Measurements from ENCODE around the gene AGBL1. TPM values are rescaled to one million over a fixed set of nuclear protein-coding genes. Genes with fewer than 3 reads are reported as not detected.

Gene AGBL1
- total and polyA plus RNA-seq, 2 donors (not counting 3 experiments of a cell fraction or from before 2014, with no cell fraction given) = not detected

DNA sequence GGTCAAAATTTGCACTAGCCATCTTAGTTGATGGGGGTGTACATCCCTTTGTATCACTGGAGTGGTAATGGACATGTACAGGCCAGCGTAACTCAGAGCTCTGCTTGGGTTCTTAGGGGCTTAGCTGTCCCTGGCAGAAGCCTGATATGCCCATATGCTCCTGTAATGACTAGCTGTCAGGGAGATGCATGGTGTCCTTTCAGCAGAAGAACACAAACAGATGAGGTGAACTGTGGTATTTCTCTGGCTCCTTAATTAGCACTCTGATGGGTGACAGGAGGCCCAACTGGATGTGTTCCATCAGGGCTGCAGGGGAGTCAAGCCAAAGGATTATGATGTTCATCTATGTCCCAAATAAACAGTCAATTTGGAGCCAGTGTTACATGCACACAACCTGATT is 774.5 kb downstream of the AGBL1 start:
- no peak overlapping the region for H2AFZ ChIP-seq (ENCODE audit: low read depth, low read length)
- no peak overlapping the region for H3K9ac ChIP-seq (replicated peaks; ENCODE audit: extremely low read depth, insufficient read depth, low read length)
- H3K79me2 ChIP-seq (ENCODE audit: control insufficient read depth, insufficient read depth, low read length) = no peaks in the 10 kb centered on the region
- ChIA-PET POLR2A (no interaction called here), CTCF (no interaction called here)
- H3K27me3 ChIP-seq (ENCODE audit: control insufficient read depth in 2 of 2, insufficient read depth in 2 of 2, low read length in 2 of 2) = no peaks in the 10 kb centered on the region
- no peaks in the 10 kb centered on the region for H3K4me1 ChIP-seq (ENCODE audit: control insufficient read depth, extremely low read depth, insufficient read depth, low read length)
- dilution Hi-C loops (cut with MboI; ENCODE audit: extremely low pct_ligation_motif_present, low sequenced_read_pairs) (no loop called here), intact Hi-C loops (cut with micrococcal nuclease) (no loop called here)
- H3K4me3 ChIP-seq (replicated peaks in 1 of 3; ENCODE audit: insufficient read depth in 1 of 3, low read depth in 1 of 3, low read length in 3 of 3) = no peak overlapping the region
- H3K4me2 ChIP-seq (ENCODE audit: insufficient read depth, low read length) = no peak overlapping the region
- H4K20me1 ChIP-seq (replicated peaks; ENCODE audit: control insufficient read depth, extremely low read depth, insufficient read depth, low read length) = no peaks in the 10 kb centered on the region
- H3K27ac ChIP-seq (ENCODE audit: insufficient read depth, low read depth, low read length) = no peak overlapping the region
- no peaks in the 10 kb centered on the region for H3K9me1 ChIP-seq (replicated peaks; ENCODE audit: control insufficient read depth, extremely low read depth, insufficient read depth, low read length)
- BruUV-seq (replicated peaks) = no TSS peak
- FAIRE-seq (no peak), DNase-seq (ENCODE audit: low read depth, low spot score) (no peak)
- TF ChIP-seq FOS (IDR thresholded peaks at IDR 0.05; ENCODE audit: borderline replicate concordance, insufficient read depth, low read length) = no peak
- TF ChIP-seq GATA2 (IDR thresholded peaks at IDR 0.05; ENCODE audit: insufficient read depth, insufficient read length, low read depth, low read length) = no peak
- TF ChIP-seq MYC (IDR thresholded peaks at IDR 0.05; ENCODE audit: low read depth, low read length) = no peak
- peaks cover 13% of the 10 kb centered on the region for H3K9me3 ChIP-seq (replicated peaks; ENCODE audit: control insufficient read depth, insufficient read depth, low read length)
- no peaks in the 10 kb centered on the region for H3K36me3 ChIP-seq (ENCODE audit: control insufficient read depth in 2 of 2, extremely low read depth in 1 of 2, insufficient read depth in 2 of 2, low read length in 2 of 2)

DNA sequence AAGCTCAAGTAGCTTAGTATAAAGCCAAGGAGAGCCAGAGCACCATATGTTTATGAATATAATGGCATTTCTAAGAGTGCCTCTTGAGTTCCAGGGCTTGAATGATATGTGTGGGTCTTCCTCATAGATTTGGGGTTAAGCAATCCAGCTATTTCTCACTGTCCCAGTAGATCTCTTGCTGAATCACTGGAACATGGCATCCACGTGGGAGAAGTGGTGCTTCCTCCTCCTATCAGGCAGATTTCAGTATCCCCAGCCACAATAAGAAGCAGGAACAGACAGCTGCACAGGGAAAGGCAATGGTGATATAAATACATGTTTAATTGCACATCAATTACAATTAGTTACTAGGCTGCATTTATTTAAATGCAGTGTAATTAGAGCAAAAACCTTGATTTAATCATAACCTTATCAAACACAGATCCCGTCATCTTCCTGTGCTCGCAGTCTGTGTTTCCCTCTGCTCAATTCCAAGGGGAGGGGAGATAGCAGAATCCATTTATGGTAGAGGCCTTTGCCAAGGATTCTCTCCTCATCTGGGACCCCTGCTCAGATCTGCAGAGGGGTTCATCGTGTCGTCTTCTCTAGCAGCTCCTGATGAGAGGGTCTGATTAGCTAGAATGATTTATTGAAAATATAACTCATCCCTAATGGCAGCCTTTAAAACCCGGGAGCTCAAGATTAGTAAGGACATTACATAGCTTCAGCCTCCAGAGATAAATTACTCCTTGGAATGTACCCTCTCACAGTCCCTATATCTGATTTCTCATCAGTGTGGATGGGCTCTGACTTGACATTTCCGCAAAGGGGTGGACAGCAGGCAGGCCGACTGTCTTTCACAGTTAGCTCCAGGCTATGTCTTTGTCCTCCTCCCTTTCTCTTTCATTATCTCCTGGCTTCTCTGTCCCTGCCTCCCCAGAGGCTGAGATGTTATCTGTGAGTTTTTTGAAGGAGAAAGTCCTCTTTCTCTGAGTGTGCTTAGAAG is 775.9 kb downstream of the AGBL1 start:
- no peak for FAIRE-seq
- H3K36me3 ChIP-seq (ENCODE audit: control insufficient read depth in 2 of 2, extremely low read depth in 1 of 2, insufficient read depth in 2 of 2, low read length in 2 of 2) = no peaks in the 10 kb centered on the region
- H3K4me3 ChIP-seq (replicated peaks in 1 of 3; ENCODE audit: insufficient read depth in 1 of 3, low read depth in 1 of 3, low read length in 3 of 3) = no peak overlapping the region
- TF ChIP-seq POLR2A (IDR thresholded peaks at IDR 0.05; ENCODE audit: low read depth, low read length) (no peak), EZH2 (IDR thresholded peaks at IDR 0.05; ENCODE audit: borderline replicate concordance, low read depth, low read length, severe bottlenecking) (no peak), POLR2AphosphoS5 (IDR thresholded peaks at IDR 0.05; ENCODE audit: insufficient read depth, low read depth, low read length) (no peak), MYC (IDR thresholded peaks at IDR 0.05; ENCODE audit: low read depth, low read length) (no peak), JUN (IDR thresholded peaks at IDR 0.05; ENCODE audit: borderline replicate concordance, insufficient read depth, insufficient read length, low read depth) (no peak), GATA2 (IDR thresholded peaks at IDR 0.05; ENCODE audit: insufficient read depth, insufficient read length, low read depth, low read length) (no peak), FOS (IDR thresholded peaks at IDR 0.05; ENCODE audit: borderline replicate concordance, insufficient read depth, low read length) (no peak)
- TF ChIP-seq, protein P1, sequence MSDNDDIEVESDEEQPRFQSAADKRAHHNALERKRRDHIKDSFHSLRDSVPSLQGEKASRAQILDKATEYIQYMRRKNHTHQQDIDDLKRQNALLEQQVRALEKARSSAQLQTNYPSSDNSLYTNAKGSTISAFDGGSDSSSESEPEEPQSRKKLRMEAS (IDR thresholded peaks at IDR 0.05; ENCODE audit: insufficient read depth, insufficient read length) = no peak
- TF ChIP-seq, protein P2, sequence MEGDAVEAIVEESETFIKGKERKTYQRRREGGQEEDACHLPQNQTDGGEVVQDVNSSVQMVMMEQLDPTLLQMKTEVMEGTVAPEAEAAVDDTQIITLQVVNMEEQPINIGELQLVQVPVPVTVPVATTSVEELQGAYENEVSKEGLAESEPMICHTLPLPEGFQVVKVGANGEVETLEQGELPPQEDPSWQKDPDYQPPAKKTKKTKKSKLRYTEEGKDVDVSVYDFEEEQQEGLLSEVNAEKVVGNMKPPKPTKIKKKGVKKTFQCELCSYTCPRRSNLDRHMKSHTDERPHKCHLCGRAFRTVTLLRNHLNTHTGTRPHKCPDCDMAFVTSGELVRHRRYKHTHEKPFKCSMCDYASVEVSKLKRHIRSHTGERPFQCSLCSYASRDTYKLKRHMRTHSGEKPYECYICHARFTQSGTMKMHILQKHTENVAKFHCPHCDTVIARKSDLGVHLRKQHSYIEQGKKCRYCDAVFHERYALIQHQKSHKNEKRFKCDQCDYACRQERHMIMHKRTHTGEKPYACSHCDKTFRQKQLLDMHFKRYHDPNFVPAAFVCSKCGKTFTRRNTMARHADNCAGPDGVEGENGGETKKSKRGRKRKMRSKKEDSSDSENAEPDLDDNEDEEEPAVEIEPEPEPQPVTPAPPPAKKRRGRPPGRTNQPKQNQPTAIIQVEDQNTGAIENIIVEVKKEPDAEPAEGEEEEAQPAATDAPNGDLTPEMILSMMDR (IDR thresholded peaks at IDR 0.05; ENCODE audit: extremely low read depth in 1 of 2, insufficient read depth in 1 of 2, low read depth in 1 of 2, low read length in 2 of 2) = no peak
- dilution Hi-C loops (cut with MboI; ENCODE audit: extremely low pct_ligation_motif_present, low sequenced_read_pairs) (no loop called here), intact Hi-C loops (cut with micrococcal nuclease) (no loop called here)
- no peak overlapping the region for H3K9ac ChIP-seq (replicated peaks; ENCODE audit: extremely low read depth, insufficient read depth, low read length)
- no peaks in the 10 kb centered on the region for H3K27me3 ChIP-seq (ENCODE audit: control insufficient read depth in 2 of 2, insufficient read depth in 2 of 2, low read length in 2 of 2)
- BruUV-seq (replicated peaks) = no TSS peak
- DNase-seq (ENCODE audit: low read depth, low spot score) = no peak
- H3K9me3 ChIP-seq (replicated peaks; ENCODE audit: control insufficient read depth, insufficient read depth, low read length) = peaks cover 13% of the 10 kb centered on the region
- ChIA-PET CTCF (no interaction called here), POLR2A (no interaction called here)
- H3K27ac ChIP-seq (ENCODE audit: insufficient read depth, low read depth, low read length) = no peak overlapping the region
- H3K79me2 ChIP-seq (ENCODE audit: control insufficient read depth, insufficient read depth, low read length) = no peaks in the 10 kb centered on the region
- no peak overlapping the region for H3K4me2 ChIP-seq (ENCODE audit: insufficient read depth, low read length)
- H3K9me1 ChIP-seq (replicated peaks; ENCODE audit: control insufficient read depth, extremely low read depth, insufficient read depth, low read length) = no peaks in the 10 kb centered on the region
- no peaks in the 10 kb centered on the region for H4K20me1 ChIP-seq (replicated peaks; ENCODE audit: control insufficient read depth, extremely low read depth, insufficient read depth, low read length)
- no peaks in the 10 kb centered on the region for H3K4me1 ChIP-seq (ENCODE audit: control insufficient read depth, extremely low read depth, insufficient read depth, low read length)
- no peak overlapping the region for H2AFZ ChIP-seq (ENCODE audit: low read depth, low read length)

Measured in endothelial cell of umbilical vein (primary cell).